GM06990 (cell line): Measurements from ENCODE around the gene IL16.

Source experiments
- DNase-seq: peaks from one replicate; pipeline ENCODE4 v3.0.0-alpha.2; 2011; ENCODE audit not compliant: insufficient read length; ENCODE audit errors: extremely low read depth
- H3K27me3 ChIP-seq: replicated peaks from 2 replicates; pipeline ENCODE4 v1.6.0; 2011; ENCODE audit warnings: low read length; ENCODE audit not compliant: control insufficient read depth, insufficient read depth
- H3K36me3 ChIP-seq: 2 replicates; pipeline ENCODE4 v1.5.1; 2011; ENCODE audit warnings: low read length; ENCODE audit not compliant: control insufficient read depth, insufficient read depth
- H3K4me3 ChIP-seq: replicated peaks from 2 replicates; pipeline ENCODE4 v1.5.1; 2011; ENCODE audit warnings: low read depth, mild to moderate bottlenecking, control low read depth, low read length
- TF ChIP-seq, protein P1 (sequence below): IDR thresholded peaks from 2 replicates; pipeline ENCODE4 v1.5.1; 2011; ENCODE audit warnings: low read length, control low read depth, mild to moderate bottlenecking, inconsistent platforms; ENCODE audit not compliant: insufficient read depth, poor library complexity, severe bottlenecking

The IL16 gene

GRCh38 chr15:81196576-81197254 lies at the start of gene IL16:
Gene IL16, plus strand, starts transcription at chr15:81196879. Its CDS starts 28,521 bp downstream, at chr15:81225400.
- Histone ChIP-seq H3K4me3 (no peak within 1 kb of the TSS), H3K27me3 (peaks cover 2% of the 10 kb centered on the region), H3K36me3 (no peaks in the 10 kb centered on the region)
- TF ChIP-seq, protein P1, sequence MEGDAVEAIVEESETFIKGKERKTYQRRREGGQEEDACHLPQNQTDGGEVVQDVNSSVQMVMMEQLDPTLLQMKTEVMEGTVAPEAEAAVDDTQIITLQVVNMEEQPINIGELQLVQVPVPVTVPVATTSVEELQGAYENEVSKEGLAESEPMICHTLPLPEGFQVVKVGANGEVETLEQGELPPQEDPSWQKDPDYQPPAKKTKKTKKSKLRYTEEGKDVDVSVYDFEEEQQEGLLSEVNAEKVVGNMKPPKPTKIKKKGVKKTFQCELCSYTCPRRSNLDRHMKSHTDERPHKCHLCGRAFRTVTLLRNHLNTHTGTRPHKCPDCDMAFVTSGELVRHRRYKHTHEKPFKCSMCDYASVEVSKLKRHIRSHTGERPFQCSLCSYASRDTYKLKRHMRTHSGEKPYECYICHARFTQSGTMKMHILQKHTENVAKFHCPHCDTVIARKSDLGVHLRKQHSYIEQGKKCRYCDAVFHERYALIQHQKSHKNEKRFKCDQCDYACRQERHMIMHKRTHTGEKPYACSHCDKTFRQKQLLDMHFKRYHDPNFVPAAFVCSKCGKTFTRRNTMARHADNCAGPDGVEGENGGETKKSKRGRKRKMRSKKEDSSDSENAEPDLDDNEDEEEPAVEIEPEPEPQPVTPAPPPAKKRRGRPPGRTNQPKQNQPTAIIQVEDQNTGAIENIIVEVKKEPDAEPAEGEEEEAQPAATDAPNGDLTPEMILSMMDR: no peak
- no peak for DNase-seq

DNA sequence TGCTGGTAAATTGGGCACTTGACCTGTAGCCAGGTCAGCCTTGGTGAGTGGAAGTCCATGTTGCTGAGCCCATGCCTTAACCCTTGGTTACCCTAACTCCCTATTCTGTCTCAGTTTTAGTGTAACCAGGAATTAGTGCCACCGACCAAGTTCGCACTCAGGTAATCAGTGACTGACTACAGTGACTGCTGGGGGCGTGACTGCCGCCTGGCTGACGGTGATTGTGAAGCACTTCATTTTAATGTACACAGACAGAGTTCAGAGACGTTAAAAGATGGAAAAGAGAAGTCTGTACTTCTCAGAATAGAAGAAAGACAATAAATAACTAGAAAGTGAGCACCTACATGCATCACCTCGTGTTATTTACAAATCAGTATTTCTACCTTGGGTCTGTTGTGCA lies 45.3 kb upstream of the IL16 start:
- H3K27me3 ChIP-seq: no peaks in the 10 kb centered on the region; the same call in none of the 2 replicates
- no peaks in the 10 kb centered on the region for H3K36me3 ChIP-seq
- no peak for DNase-seq
- no peak overlapping the region for H3K4me3 ChIP-seq
- TF ChIP-seq, protein P1: no peak

DNA sequence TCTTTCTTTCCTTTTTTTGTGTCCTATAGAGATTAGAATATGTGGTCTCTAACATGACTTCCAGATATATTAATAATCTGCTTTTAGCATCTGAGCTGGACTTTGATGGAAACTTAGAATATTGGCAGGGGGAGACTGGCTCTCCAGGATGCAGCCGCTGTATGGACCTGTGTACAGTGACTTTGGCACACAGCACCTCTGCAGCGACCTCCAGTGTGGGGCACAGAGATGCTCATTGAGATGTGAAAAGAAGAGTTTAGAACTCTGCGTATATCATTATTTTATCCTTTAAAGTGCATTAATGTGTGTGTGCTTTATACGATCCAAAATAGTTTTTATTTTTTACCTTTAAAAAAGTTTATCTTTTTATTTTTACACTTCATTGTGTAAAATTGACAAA lies 44.3 kb upstream of the IL16 start:
- Histone ChIP-seq H3K36me3 (no peaks in the 10 kb centered on the region), H3K27me3 (no peaks in the 10 kb centered on the region; the same call in none of the 2 replicates), H3K4me3 (no peak overlapping the region)
- DNase-seq: no peak
- TF ChIP-seq, protein P1: peak; percentile 31

DNA sequence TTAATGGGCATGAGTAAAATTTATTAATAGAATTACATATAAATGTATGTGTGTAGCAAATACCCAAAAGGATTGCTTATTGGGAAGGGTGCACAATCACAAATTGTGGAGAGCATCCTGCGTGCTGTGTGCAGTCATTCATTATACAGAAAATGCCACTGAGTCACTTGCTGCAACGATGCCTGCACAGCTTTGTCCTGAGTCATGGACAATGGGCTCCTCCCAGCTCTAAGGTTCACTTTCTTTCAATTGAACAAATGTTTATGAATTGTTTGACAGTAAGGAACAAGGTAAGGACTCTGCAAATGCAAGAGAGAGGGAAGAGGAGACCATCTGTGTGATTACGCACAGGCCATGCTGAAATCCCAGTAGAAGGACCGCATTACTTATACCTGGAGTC lies 43.9 kb upstream of the IL16 start:
- Histone ChIP-seq H3K27me3 (no peaks in the 10 kb centered on the region; the same call in none of the 2 replicates), H3K36me3 (no peaks in the 10 kb centered on the region), H3K4me3 (no peak overlapping the region)
- DNase-seq: no peak
- TF ChIP-seq, protein P1: no peak

DNA sequence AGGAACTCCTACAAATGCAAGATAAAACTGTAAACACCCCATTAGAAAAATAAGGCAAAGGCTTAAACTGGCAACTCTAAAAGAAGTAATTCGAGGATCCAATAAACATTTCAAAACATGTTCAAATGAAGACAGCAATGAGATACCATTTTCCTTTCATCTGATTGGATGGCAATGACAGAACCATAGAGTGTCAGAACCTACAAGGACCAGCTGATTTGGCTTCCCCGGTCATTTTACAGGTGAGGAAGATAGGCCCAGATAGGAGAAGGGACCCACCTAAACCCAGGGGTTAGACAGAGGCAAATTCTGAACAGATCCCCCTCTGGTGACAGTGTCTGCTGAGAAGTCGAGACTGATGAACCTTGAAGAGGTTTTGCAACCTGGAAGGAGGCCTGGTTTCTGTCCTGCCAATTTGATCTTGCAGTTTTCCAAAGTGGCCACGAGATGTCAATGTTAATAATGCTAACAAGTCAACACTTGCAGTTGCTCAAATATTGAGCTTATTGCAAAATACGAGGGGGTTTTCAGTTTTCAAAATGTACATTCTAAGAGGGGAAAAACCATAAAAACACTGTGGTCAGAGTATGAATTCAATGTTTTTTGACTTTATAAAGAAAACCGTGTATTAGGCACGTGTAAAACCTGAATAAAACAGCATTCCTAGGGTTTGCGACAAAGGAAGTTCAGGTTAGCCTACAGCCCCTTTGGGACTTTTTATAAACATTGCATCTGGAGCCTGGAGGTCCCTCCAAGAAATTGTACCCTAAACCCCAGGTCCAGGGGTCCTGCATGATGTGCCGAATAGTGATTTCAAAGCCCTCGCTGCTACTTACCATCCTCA lies 41.1 kb upstream of the IL16 start:
- Histone ChIP-seq H3K36me3 (no peaks in the 10 kb centered on the region), H3K27me3 (no peaks in the 10 kb centered on the region; the same call in none of the 2 replicates), H3K4me3 (no peak overlapping the region)
- DNase-seq: no peak
- TF ChIP-seq, protein P1: peak; percentile 57
